Lung (tissue), 12 donors: ENCODE measurements around the gene MINK1. TPM values are rescaled to one million over a fixed set of nuclear protein-coding genes. Genes with fewer than 3 reads are reported as not detected.
A peak's percentile ranks its signal among the peaks of the same experiment; 100 is the strongest.
"Not testable (repeated sequence)": the region's sequence is repeated elsewhere in the genome, so short reads cannot be mapped to it uniquely, and the experiment has no call there.

Experiments
- ATAC-seq: fragments of 200-7000 bp; cut with Tn5 transposase; one replicate; pipeline ENCODE4 v1.9.1; 2020; ENCODE audit warnings: moderate number of reproducible peaks; ENCODE audit not compliant: insufficient read depth, low FRiP score
- DNase-seq, 3 donors: peaks; one replicate each; pipeline ENCODE4 v3.0.0-alpha.2; 2013 to 2017
- H3K27ac ChIP-seq, 2 donors: one replicate each; pipeline ENCODE4 v1.5.1; 2013; ENCODE audit warnings: mild to moderate bottlenecking in 2 of 2, moderate library complexity in 2 of 2, control low read depth in 1 of 2, inconsistent platforms in 1 of 2, low read depth in 1 of 2, low read length in 1 of 2
- H3K27me3 ChIP-seq, 3 donors: one replicate each; pipeline ENCODE4 v1.5.1; 2013; ENCODE audit warnings: low read length in 2 of 3; ENCODE audit not compliant: control insufficient read depth in 3 of 3, insufficient read depth in 3 of 3
- H3K36me3 ChIP-seq, 4 donors: one replicate each; pipeline ENCODE4 v1.5.1; 2013; ENCODE audit warnings: low read length in 4 of 4, mild to moderate bottlenecking in 1 of 4, moderate library complexity in 1 of 4; ENCODE audit not compliant: control insufficient read depth in 4 of 4, insufficient read depth in 4 of 4
- H3K4me1 ChIP-seq, 5 donors: one replicate each; pipeline ENCODE4 v1.5.1; 2013; ENCODE audit warnings: low read length in 5 of 5, mild to moderate bottlenecking in 2 of 5, moderate library complexity in 1 of 5; ENCODE audit not compliant: control insufficient read depth in 5 of 5, insufficient read depth in 5 of 5
- H3K4me3 ChIP-seq: one replicate; pipeline ENCODE4 v1.5.1; 2013; ENCODE audit warnings: mild to moderate bottlenecking, control low read depth, moderate library complexity
- H3K9ac ChIP-seq, 2 donors: one replicate each; pipeline ENCODE4 v1.5.1; 2013; ENCODE audit warnings: low read length in 2 of 2, control low read depth in 1 of 2; ENCODE audit not compliant: insufficient read depth in 1 of 2
- H3K9me3 ChIP-seq, 4 donors: one replicate each; pipeline ENCODE4 v1.5.1; 2013; ENCODE audit warnings: low read length in 3 of 4, mild to moderate bottlenecking in 1 of 4, moderate library complexity in 1 of 4; ENCODE audit not compliant: control insufficient read depth in 4 of 4, insufficient read depth in 3 of 4
- CTCF ChIP-seq: IDR thresholded peaks from 2 replicates; pipeline ENCODE4 v1.5.1; 2012; ENCODE audit warnings: mild to moderate bottlenecking; ENCODE audit errors: control extremely low read depth, extremely low read depth
- WGBS, 2 donors: extraction: QIAGEN DNeasy Blood & Tissue Kit; methylation state at CpG; one replicate each; pipeline ENCODE4 v1.1.7; 2013; 5-methylcytosine and 5-hydroxymethylcytosine counted together
- polyA plus RNA-seq, 2 donors: library from polyadenylated mRNA; stranded (reverse); fragments of 200-250 nt; gene quantifications; one replicate each; pipeline ENCODE4 v1.2.1, GENCODE V29; 2013
- total RNA-seq, 2 donors: library from RNA; depleted of rRNA in 1 of 2; stranded (reverse); fragments of >200 nt in 1 of 2; gene quantifications; one replicate each; pipeline ENCODE4 v1.2.1, GENCODE V29; 2014 to 2021
- donor health status: control.
- donor health status: control.
- donor health status: Bipolar disorder and iron deficiency.
- donor health status: healthy.
- donor health status: DM: yes; HTN: yes; CAD: no.

The MINK1 gene
- total and polyA plus RNA-seq, 4 donors: 36.5 to 95.4 (median 51.0) TPM

GRCh38 chr17:4827399-4827798, 5.7 kb upstream of the MINK1 start:
- TF ChIP-seq CTCF: no peak
- H3K4me3 ChIP-seq: no peak overlapping the region
- ATAC-seq: no peak

GRCh38 chr17:4832829-4833177, 337 bp upstream of the MINK1 start:
- peak; percentile 12 for ATAC-seq
- not testable (repeated sequence) for DNase-seq

More at GRCh38 chr17:4827399-4827798, 5.7 kb upstream of the MINK1 start:
- Histone ChIP-seq H3K36me3 (peaks cover 0 to 6% (median 3%) of the 10 kb centered on the region in 4 donors), H3K4me1 (peaks cover 0 to 4% (median 0%) of the 10 kb centered on the region in 5 donors), H3K27ac (no peak overlapping the region), H3K27me3 (no peaks in the 10 kb centered on the region), H3K9ac (no peak overlapping the region), H3K9me3 (no peaks in the 10 kb centered on the region)
- WGBS, 2 donors: 78 to 82% methylated on average over 8 of the region's 8 CpGs
- DNase-seq: no peak

DNA sequence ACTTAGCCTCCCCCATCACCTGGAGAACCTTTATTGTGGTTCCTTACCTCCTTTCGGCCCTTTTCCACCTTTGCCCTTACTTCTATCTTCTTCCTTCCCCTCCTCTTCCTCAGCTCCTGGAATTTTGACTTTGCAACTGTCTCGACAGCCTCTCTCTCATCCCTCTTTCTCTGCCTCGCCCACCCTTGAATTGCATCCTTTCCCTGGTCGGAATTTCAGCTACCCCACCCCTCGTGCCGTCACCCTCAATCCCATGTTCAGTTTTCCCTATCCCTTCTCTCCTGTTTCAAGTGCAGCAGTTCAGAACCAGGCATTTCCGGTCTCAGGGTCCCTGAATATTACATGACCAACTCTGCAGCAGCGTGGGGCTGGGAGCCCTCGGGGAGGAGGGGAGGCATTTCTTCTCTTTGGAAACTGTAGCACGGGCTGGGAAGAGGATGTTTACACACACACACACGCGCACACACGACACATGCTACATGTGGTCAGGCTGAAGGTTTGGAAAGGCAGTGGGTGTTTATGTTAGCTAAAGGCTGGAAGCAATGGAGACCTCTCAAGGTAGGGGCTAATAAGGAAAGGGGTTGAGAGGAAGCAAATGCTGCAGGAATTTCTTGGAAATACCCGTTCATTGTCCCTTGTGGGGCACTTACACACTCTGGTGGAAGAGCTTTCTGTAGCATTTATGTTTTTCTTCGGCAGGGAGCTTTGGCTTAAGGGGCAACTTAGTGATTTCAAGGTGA, 971 bp downstream of the MINK1 start:
- peak overlapping the region; percentile 38 to 84 for H3K27ac ChIP-seq
- no peaks in the 10 kb centered on the region for H3K27me3 ChIP-seq
- H3K4me1 ChIP-seq: peaks cover 8 to 42% (median 15%) of the 10 kb centered on the region in 5 donors
- TF ChIP-seq CTCF: no peak
- no peaks in the 10 kb centered on the region for H3K36me3 ChIP-seq
- ATAC-seq (no peak), DNase-seq (peak; percentile 79 to 89 (median 86))
- WGBS, 2 donors: 5 to 8% methylated on average over 15 of the region's 15 CpGs
- H3K4me3 ChIP-seq: peak overlapping the region; percentile 72
- no peaks in the 10 kb centered on the region for H3K9me3 ChIP-seq
- peak overlapping the region; percentile 61 to 65 for H3K9ac ChIP-seq

More at GRCh38 chr17:4832829-4833177, 337 bp upstream of the MINK1 start:
- Histone ChIP-seq H3K4me3 (peak overlapping the region; percentile 72), H3K9ac (peak overlapping the region; percentile 49 to 79), H3K27ac (peak overlapping the region; percentile 78 to 84), H3K4me1 (peaks cover 0 to 32% (median 15%) of the 10 kb centered on the region in 5 donors)
- 0% methylated on average over 10 of the region's 17 CpGs for whole genome bisulfite sequencing, 2 donors
- not testable (repeated sequence) for H3K27me3 ChIP-seq, H3K9me3 ChIP-seq, H3K36me3 ChIP-seq

- H3K9me3 ChIP-seq: no peaks in the 10 kb centered on the region
- peak overlapping the region in 1 of 2 donors; percentile 84 for H3K27ac ChIP-seq
- no peak for TF ChIP-seq CTCF
- H3K36me3 ChIP-seq: no peaks in the 10 kb centered on the region
- ATAC-seq (no peak), DNase-seq (no peak)
- H3K4me3 ChIP-seq: no peak overlapping the region
- no peaks in the 10 kb centered on the region for H3K27me3 ChIP-seq
- H3K9ac ChIP-seq: peak overlapping the region in 1 of 2 donors; percentile 61
- WGBS, 2 donors: 61 to 77% methylated on average over 4 of the region's 4 CpGs
- H3K4me1 ChIP-seq: peaks cover 10 to 42% (median 15%) of the 10 kb centered on the region in 5 donors
These were observed 1.5 kb downstream of the MINK1 start for GRCh38 chr17:4834681-4835020.
